Measurements from ENCODE around the gene GID8.

GID8 gene

GRCh38 chr20:62896526-62896925, 41.4 kb upstream of the GID8 start:
- Histone ChIP-seq H3K27me3 (ENCODE audit: control insufficient read depth, insufficient read depth, low read length) (no peaks in the 10 kb centered on the region), H3K9me3 (ENCODE audit: control insufficient read depth, insufficient read depth, low read depth, low read length) (no peaks in the 10 kb centered on the region), H3K4me3 (ENCODE audit: low read depth, low read length) (no peak overlapping the region), H3K4me1 (ENCODE audit: control insufficient read depth, insufficient read depth, low read length) (peaks cover 27% of the 10 kb centered on the region), H3K36me3 (ENCODE audit: control insufficient read depth, insufficient read depth, low read length) (peaks cover 62% of the 10 kb centered on the region), H3K27ac (ENCODE audit: low read depth, low read length) (no peak overlapping the region), H3K9ac (ENCODE audit: low read length) (no peak overlapping the region)

GRCh38 chr20:62897666-62898065, 40.3 kb upstream of the GID8 start:
- no peaks in the 10 kb centered on the region for H3K27me3 ChIP-seq (ENCODE audit: control insufficient read depth, insufficient read depth, low read length)
- H3K4me3 ChIP-seq (ENCODE audit: low read depth, low read length): no peak overlapping the region
- H3K9ac ChIP-seq (ENCODE audit: low read length): no peak overlapping the region
- H3K9me3 ChIP-seq (ENCODE audit: control insufficient read depth, insufficient read depth, low read depth, low read length): no peaks in the 10 kb centered on the region
- H3K4me1 ChIP-seq (ENCODE audit: control insufficient read depth, insufficient read depth, low read length): peaks cover 27% of the 10 kb centered on the region
- H3K27ac ChIP-seq (ENCODE audit: low read depth, low read length): no peak overlapping the region
- peaks cover 62% of the 10 kb centered on the region for H3K36me3 ChIP-seq (ENCODE audit: control insufficient read depth, insufficient read depth, low read length)

- H3K27ac ChIP-seq (ENCODE audit: low read depth, low read length): no peak overlapping the region
- H3K4me3 ChIP-seq (ENCODE audit: low read depth, low read length): no peak overlapping the region
- H3K36me3 ChIP-seq (ENCODE audit: control insufficient read depth, insufficient read depth, low read length): peaks cover 62% of the 10 kb centered on the region
- no peaks in the 10 kb centered on the region for H3K9me3 ChIP-seq (ENCODE audit: control insufficient read depth, insufficient read depth, low read depth, low read length)
- H3K27me3 ChIP-seq (ENCODE audit: control insufficient read depth, insufficient read depth, low read length): no peaks in the 10 kb centered on the region
- H3K9ac ChIP-seq (ENCODE audit: low read length): no peak overlapping the region
- H3K4me1 ChIP-seq (ENCODE audit: control insufficient read depth, insufficient read depth, low read length): peaks cover 27% of the 10 kb centered on the region
These were observed 39.6 kb upstream of the GID8 start for GRCh38 chr20:62898093-62898964.

- H3K4me1 ChIP-seq (ENCODE audit: control insufficient read depth, insufficient read depth, low read length): peaks cover 27% of the 10 kb centered on the region
- no peaks in the 10 kb centered on the region for H3K9me3 ChIP-seq (ENCODE audit: control insufficient read depth, insufficient read depth, low read depth, low read length)
- H3K4me3 ChIP-seq (ENCODE audit: low read depth, low read length): no peak overlapping the region
- no peak overlapping the region for H3K27ac ChIP-seq (ENCODE audit: low read depth, low read length)
- H3K9ac ChIP-seq (ENCODE audit: low read length): no peak overlapping the region
- H3K27me3 ChIP-seq (ENCODE audit: control insufficient read depth, insufficient read depth, low read length): no peaks in the 10 kb centered on the region
- H3K36me3 ChIP-seq (ENCODE audit: control insufficient read depth, insufficient read depth, low read length): peaks cover 62% of the 10 kb centered on the region
These were observed 38.8 kb upstream of the GID8 start for GRCh38 chr20:62898970-62899632.

GRCh38 chr20:62899633-62900051, 38.3 kb upstream of the GID8 start:
- H3K9me3 ChIP-seq (ENCODE audit: control insufficient read depth, insufficient read depth, low read depth, low read length): no peaks in the 10 kb centered on the region
- H3K4me3 ChIP-seq (ENCODE audit: low read depth, low read length): no peak overlapping the region
- H3K4me1 ChIP-seq (ENCODE audit: control insufficient read depth, insufficient read depth, low read length): peaks cover 27% of the 10 kb centered on the region
- no peak overlapping the region for H3K27ac ChIP-seq (ENCODE audit: low read depth, low read length)
- H3K36me3 ChIP-seq (ENCODE audit: control insufficient read depth, insufficient read depth, low read length): peaks cover 61% of the 10 kb centered on the region
- H3K9ac ChIP-seq (ENCODE audit: low read length): no peak overlapping the region
- H3K27me3 ChIP-seq (ENCODE audit: control insufficient read depth, insufficient read depth, low read length): no peaks in the 10 kb centered on the region

GRCh38 chr20:62900052-62900691, 37.8 kb upstream of the GID8 start:
- Histone ChIP-seq H3K36me3 (ENCODE audit: control insufficient read depth, insufficient read depth, low read length) (peaks cover 61% of the 10 kb centered on the region), H3K27ac (ENCODE audit: low read depth, low read length) (no peak overlapping the region), H3K4me3 (ENCODE audit: low read depth, low read length) (no peak overlapping the region)

GRCh38 chr20:62900692-62901584, 37.0 kb upstream of the GID8 start:
- Histone ChIP-seq H3K27ac (ENCODE audit: low read depth, low read length) (0 out of 2 replicates have a peak overlapping the region, but pooled peaks have one; percentile 39), H3K27me3 (ENCODE audit: control insufficient read depth, insufficient read depth, low read length) (no peaks in the 10 kb centered on the region), H3K4me1 (ENCODE audit: control insufficient read depth, insufficient read depth, low read length) (peaks cover 27% of the 10 kb centered on the region), H3K36me3 (ENCODE audit: control insufficient read depth, insufficient read depth, low read length) (peaks cover 61% of the 10 kb centered on the region), H3K4me3 (ENCODE audit: low read depth, low read length) (no peak overlapping the region), H3K9me3 (ENCODE audit: control insufficient read depth, insufficient read depth, low read depth, low read length) (no peaks in the 10 kb centered on the region), H3K9ac (ENCODE audit: low read length) (no peak overlapping the region)

More at GRCh38 chr20:62900052-62900691, 37.8 kb upstream of the GID8 start:
- Histone ChIP-seq H3K9ac (ENCODE audit: low read length) (no peak overlapping the region), H3K27me3 (ENCODE audit: control insufficient read depth, insufficient read depth, low read length) (no peaks in the 10 kb centered on the region), H3K4me1 (ENCODE audit: control insufficient read depth, insufficient read depth, low read length) (peaks cover 27% of the 10 kb centered on the region), H3K9me3 (ENCODE audit: control insufficient read depth, insufficient read depth, low read depth, low read length) (no peaks in the 10 kb centered on the region)

GRCh38 chr20:62901891-62902290, 36.1 kb upstream of the GID8 start:
- no peak overlapping the region for H3K4me3 ChIP-seq (ENCODE audit: low read depth, low read length)
- peaks cover 27% of the 10 kb centered on the region for H3K4me1 ChIP-seq (ENCODE audit: control insufficient read depth, insufficient read depth, low read length)
- peaks cover 62% of the 10 kb centered on the region for H3K36me3 ChIP-seq (ENCODE audit: control insufficient read depth, insufficient read depth, low read length)
- no peaks in the 10 kb centered on the region for H3K27me3 ChIP-seq (ENCODE audit: control insufficient read depth, insufficient read depth, low read length)
- H3K27ac ChIP-seq (ENCODE audit: low read depth, low read length): no peak overlapping the region
- H3K9me3 ChIP-seq (ENCODE audit: control insufficient read depth, insufficient read depth, low read depth, low read length): no peaks in the 10 kb centered on the region
- H3K9ac ChIP-seq (ENCODE audit: low read length): no peak overlapping the region

GRCh38 chr20:62902926-62903615, 34.9 kb upstream of the GID8 start:
- no peak overlapping the region for H3K4me3 ChIP-seq (ENCODE audit: low read depth, low read length)
- no peak overlapping the region for H3K9ac ChIP-seq (ENCODE audit: low read length)
- peaks cover 71% of the 10 kb centered on the region for H3K36me3 ChIP-seq (ENCODE audit: control insufficient read depth, insufficient read depth, low read length)
- H3K27me3 ChIP-seq (ENCODE audit: control insufficient read depth, insufficient read depth, low read length): no peaks in the 10 kb centered on the region
- H3K27ac ChIP-seq (ENCODE audit: low read depth, low read length): no peak overlapping the region
- peaks cover 27% of the 10 kb centered on the region for H3K4me1 ChIP-seq (ENCODE audit: control insufficient read depth, insufficient read depth, low read length)
- H3K9me3 ChIP-seq (ENCODE audit: control insufficient read depth, insufficient read depth, low read depth, low read length): no peaks in the 10 kb centered on the region

- H3K36me3 ChIP-seq (ENCODE audit: control insufficient read depth, insufficient read depth, low read length): peaks cover 96% of the 10 kb centered on the region
- H3K9me3 ChIP-seq (ENCODE audit: control insufficient read depth, insufficient read depth, low read depth, low read length): no peaks in the 10 kb centered on the region
- no peak overlapping the region for H3K27ac ChIP-seq (ENCODE audit: low read depth, low read length)
- H3K4me3 ChIP-seq (ENCODE audit: low read depth, low read length): no peak overlapping the region
- H3K4me1 ChIP-seq (ENCODE audit: control insufficient read depth, insufficient read depth, low read length): peaks cover 10% of the 10 kb centered on the region
- no peak overlapping the region for H3K9ac ChIP-seq (ENCODE audit: low read length)
- H3K27me3 ChIP-seq (ENCODE audit: control insufficient read depth, insufficient read depth, low read length): no peaks in the 10 kb centered on the region
These were observed 32.3 kb upstream of the GID8 start for GRCh38 chr20:62905536-62906117.

Data from HUES6 (cell line).